Measurements from ENCODE around the gene CHST8. TPM values are rescaled to one million over a fixed set of nuclear protein-coding genes. Genes with fewer than 3 reads are reported as not detected.

CHST8 gene
- total and polyA plus RNA-seq, 4 donors, result 0.09 to 0.67 (median 0.24) TPM

GRCh38 chr19:33727331-33727998 lies 105.7 kb downstream of the CHST8 start:
- ATAC-seq (ENCODE audit: insufficient read depth, low FRiP score) (no peak), DNase-seq (no peak)

GRCh38 chr19:33728141-33728540 lies 106.4 kb downstream of the CHST8 start:
- 85 to 86% methylated on average over 3 of the region's 3 CpGs for WGBS, 2 donors
- H3K27me3 ChIP-seq (ENCODE audit: control insufficient read depth in 3 of 3, insufficient read depth in 3 of 3, low read length in 2 of 3), result no peaks in the 10 kb centered on the region
- peaks cover 0 to 13% (median 0%) of the 10 kb centered on the region in 4 donors for H3K9me3 ChIP-seq (ENCODE audit: control insufficient read depth in 4 of 4, insufficient read depth in 3 of 4, low read length in 3 of 4)
- no peaks in the 10 kb centered on the region for H3K36me3 ChIP-seq (ENCODE audit: control insufficient read depth in 4 of 4, insufficient read depth in 4 of 4, low read length in 4 of 4)
- H3K4me1 ChIP-seq (ENCODE audit: control insufficient read depth in 5 of 5, insufficient read depth in 5 of 5, low read length in 5 of 5), result no peaks in the 10 kb centered on the region
- TF ChIP-seq, protein P1, sequence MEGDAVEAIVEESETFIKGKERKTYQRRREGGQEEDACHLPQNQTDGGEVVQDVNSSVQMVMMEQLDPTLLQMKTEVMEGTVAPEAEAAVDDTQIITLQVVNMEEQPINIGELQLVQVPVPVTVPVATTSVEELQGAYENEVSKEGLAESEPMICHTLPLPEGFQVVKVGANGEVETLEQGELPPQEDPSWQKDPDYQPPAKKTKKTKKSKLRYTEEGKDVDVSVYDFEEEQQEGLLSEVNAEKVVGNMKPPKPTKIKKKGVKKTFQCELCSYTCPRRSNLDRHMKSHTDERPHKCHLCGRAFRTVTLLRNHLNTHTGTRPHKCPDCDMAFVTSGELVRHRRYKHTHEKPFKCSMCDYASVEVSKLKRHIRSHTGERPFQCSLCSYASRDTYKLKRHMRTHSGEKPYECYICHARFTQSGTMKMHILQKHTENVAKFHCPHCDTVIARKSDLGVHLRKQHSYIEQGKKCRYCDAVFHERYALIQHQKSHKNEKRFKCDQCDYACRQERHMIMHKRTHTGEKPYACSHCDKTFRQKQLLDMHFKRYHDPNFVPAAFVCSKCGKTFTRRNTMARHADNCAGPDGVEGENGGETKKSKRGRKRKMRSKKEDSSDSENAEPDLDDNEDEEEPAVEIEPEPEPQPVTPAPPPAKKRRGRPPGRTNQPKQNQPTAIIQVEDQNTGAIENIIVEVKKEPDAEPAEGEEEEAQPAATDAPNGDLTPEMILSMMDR (IDR thresholded peaks at IDR 0.05; ENCODE audit: control extremely low read depth, extremely low read depth), result no peak
- no peak for DNase-seq
- no peak overlapping the region for H3K9ac ChIP-seq (ENCODE audit: insufficient read depth in 1 of 2, low read length in 2 of 2)
- no peak overlapping the region for H3K27ac ChIP-seq (ENCODE audit: low read depth in 1 of 2, low read length in 1 of 2)
- no peak overlapping the region for H3K4me3 ChIP-seq
- ATAC-seq (ENCODE audit: insufficient read depth, low FRiP score), result no peak

More at GRCh38 chr19:33727331-33727998, 105.7 kb downstream of the CHST8 start:
- Histone ChIP-seq H3K27me3 (ENCODE audit: control insufficient read depth in 3 of 3, insufficient read depth in 3 of 3, low read length in 2 of 3) (no peaks in the 10 kb centered on the region), H3K27ac (ENCODE audit: low read depth in 1 of 2, low read length in 1 of 2) (no peak overlapping the region), H3K4me1 (ENCODE audit: control insufficient read depth in 5 of 5, insufficient read depth in 5 of 5, low read length in 5 of 5) (no peaks in the 10 kb centered on the region), H3K9me3 (ENCODE audit: control insufficient read depth in 4 of 4, insufficient read depth in 3 of 4, low read length in 3 of 4) (peaks cover 0 to 13% (median 0%) of the 10 kb centered on the region in 4 donors), H3K9ac (ENCODE audit: insufficient read depth in 1 of 2, low read length in 2 of 2) (no peak overlapping the region), H3K36me3 (ENCODE audit: control insufficient read depth in 4 of 4, insufficient read depth in 4 of 4, low read length in 4 of 4) (no peaks in the 10 kb centered on the region), H3K4me3 (no peak overlapping the region)
- WGBS, 2 donors, result 75 to 85% methylated on average over 24 of the region's 24 CpGs
- TF ChIP-seq, protein P1 (IDR thresholded peaks at IDR 0.05; ENCODE audit: control extremely low read depth, extremely low read depth), result no peak

- TF ChIP-seq, protein P1 (IDR thresholded peaks at IDR 0.05; ENCODE audit: control extremely low read depth, extremely low read depth), result no peak
- DNase-seq (no peak), ATAC-seq (ENCODE audit: insufficient read depth, low FRiP score) (no peak)
- no peaks in the 10 kb centered on the region for H3K36me3 ChIP-seq (ENCODE audit: control insufficient read depth in 4 of 4, insufficient read depth in 4 of 4, low read length in 4 of 4)
- no peak overlapping the region for H3K4me3 ChIP-seq
- no peaks in the 10 kb centered on the region for H3K4me1 ChIP-seq (ENCODE audit: control insufficient read depth in 5 of 5, insufficient read depth in 5 of 5, low read length in 5 of 5)
- no peak overlapping the region for H3K9ac ChIP-seq (ENCODE audit: insufficient read depth in 1 of 2, low read length in 2 of 2)
- 81 to 87% methylated on average over 8 of the region's 8 CpGs for WGBS, 2 donors
- peaks cover 0 to 13% (median 0%) of the 10 kb centered on the region in 4 donors for H3K9me3 ChIP-seq (ENCODE audit: control insufficient read depth in 4 of 4, insufficient read depth in 3 of 4, low read length in 3 of 4)
- H3K27me3 ChIP-seq (ENCODE audit: control insufficient read depth in 3 of 3, insufficient read depth in 3 of 3, low read length in 2 of 3), result no peaks in the 10 kb centered on the region
- no peak overlapping the region for H3K27ac ChIP-seq (ENCODE audit: low read depth in 1 of 2, low read length in 1 of 2)
These were observed 109.3 kb downstream of the CHST8 start for GRCh38 chr19:33730858-33731607.

Measured in lung (tissue), 12 donors.